22Rv1 (cell line): ENCODE results near the gene KRT16.

Source experiments
- ZFX ChIP-seq: fragments of 450-650 bp; IDR thresholded peaks from 2 replicates; pipeline ENCODE4 v1.6.1; 2017; ENCODE audit warnings: antibody characterized with exemption, borderline replicate concordance
- TF ChIP-seq, protein P1 (sequence below): fragments of 450-650 bp; IDR thresholded peaks from 2 replicates; pipeline ENCODE4 v1.5.1; 2017; ENCODE audit warnings: mild to moderate bottlenecking

DNA sequence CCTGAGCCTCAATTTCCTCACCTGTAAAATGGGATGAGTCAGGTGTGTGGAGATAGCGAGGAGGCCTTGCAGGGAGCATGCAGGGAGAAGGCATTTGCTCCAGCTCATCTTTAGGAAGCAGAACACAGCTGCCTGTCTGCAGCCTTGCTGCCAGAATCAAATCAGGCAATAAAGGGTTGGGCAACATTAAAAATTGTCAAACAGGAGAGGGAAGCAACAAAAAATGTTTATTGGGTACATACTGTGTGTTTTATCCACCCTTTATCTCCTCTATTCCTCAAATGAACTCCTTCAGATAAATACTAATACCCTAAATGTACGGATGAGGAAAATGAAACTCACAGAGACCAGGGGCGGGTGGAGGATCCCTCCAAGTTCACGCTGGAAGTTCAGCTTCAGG lies 12.2 kb downstream of the KRT16 start:
- TF ChIP-seq, protein P1, sequence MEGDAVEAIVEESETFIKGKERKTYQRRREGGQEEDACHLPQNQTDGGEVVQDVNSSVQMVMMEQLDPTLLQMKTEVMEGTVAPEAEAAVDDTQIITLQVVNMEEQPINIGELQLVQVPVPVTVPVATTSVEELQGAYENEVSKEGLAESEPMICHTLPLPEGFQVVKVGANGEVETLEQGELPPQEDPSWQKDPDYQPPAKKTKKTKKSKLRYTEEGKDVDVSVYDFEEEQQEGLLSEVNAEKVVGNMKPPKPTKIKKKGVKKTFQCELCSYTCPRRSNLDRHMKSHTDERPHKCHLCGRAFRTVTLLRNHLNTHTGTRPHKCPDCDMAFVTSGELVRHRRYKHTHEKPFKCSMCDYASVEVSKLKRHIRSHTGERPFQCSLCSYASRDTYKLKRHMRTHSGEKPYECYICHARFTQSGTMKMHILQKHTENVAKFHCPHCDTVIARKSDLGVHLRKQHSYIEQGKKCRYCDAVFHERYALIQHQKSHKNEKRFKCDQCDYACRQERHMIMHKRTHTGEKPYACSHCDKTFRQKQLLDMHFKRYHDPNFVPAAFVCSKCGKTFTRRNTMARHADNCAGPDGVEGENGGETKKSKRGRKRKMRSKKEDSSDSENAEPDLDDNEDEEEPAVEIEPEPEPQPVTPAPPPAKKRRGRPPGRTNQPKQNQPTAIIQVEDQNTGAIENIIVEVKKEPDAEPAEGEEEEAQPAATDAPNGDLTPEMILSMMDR = no peak
- TF ChIP-seq ZFX = no peak
